GM18520 (cell line): ENCODE measurements around the gene CCDC9B.
A peak's percentile ranks its signal among the peaks of the same experiment; 100 is the strongest.

Experiments
- ATAC-seq: cut with Tn5 transposase; IDR thresholded peaks from one replicate; pipeline ENCODE4 v1.9.1; 2021; ENCODE audit not compliant: unreplicated experiment

Gene CCDC9B

DNA sequence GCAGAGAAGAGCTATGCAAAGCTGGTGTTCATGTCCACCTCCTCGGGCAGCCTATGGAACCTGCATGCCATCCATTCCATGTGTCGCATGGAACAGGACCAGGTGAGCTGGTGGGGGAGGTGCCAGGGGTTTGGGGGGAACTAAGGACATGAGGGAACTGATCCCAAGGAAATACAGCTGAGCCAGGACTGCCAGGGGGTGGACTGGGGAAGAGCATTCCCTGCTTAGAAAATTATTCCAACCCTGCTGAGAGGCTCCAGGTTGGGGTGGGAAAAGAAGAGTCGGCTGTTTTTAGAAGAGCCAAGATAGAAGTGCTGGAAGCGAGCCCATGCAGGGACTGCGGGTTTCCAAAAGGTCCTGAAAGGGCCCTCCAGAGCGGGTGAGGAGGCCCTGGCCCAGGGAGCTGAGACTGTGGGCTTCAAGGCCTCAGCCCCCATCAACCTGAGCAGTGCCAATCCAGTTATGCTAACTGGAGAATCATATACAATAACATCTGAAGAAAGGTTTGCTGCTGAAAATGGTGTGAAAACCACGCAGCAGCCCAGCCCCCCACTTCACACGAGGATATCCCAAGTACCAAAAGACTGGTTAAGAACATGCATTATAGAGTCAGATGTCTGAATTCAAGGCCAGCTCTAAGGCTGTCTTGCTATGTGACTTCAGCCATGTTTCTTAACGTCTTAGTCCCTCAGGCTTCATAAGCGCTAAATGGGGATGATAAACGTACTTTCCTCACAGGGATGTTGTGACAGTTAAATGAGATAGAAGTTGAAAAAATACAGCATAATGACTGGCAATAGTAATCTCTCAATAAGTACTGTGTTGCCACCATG is 25.1 kb upstream of the CCDC9B start:
- ATAC-seq = no peak

- ATAC-seq = no peak
Observed at GRCh38 chr15:40365016-40365415, 24.3 kb upstream of the CCDC9B start.

- ATAC-seq = no peak
Observed at GRCh38 chr15:40364251-40364650, 23.5 kb upstream of the CCDC9B start.

GRCh38 chr15:40363611-40364010 is 22.9 kb upstream of the CCDC9B start:
- ATAC-seq = no peak

DNA sequence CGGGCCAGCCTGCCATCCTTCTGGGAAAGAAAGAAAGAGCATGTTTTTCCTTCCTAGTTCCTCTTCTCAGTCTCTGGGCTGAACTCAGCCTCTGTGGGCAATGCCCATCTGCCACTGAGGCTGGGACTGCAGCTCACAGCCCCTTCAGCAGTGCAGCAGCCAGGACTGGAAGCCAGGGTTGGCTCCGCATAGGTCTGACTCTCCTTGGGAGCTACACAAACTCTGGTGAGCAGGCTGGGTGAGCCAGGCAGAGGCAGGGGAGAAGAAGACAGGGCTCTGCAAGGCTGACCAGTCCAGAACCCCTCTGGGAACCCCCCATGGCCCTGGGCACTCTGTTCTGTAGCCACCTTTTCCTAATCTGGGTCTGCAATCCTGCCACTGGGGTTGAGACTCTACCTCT is 20.9 kb upstream of the CCDC9B start:
- no peak for ATAC-seq

GRCh38 chr15:40360015-40360414 is 19.3 kb upstream of the CCDC9B start:
- ATAC-seq = no peak

- ATAC-seq = no peak
Observed at GRCh38 chr15:40358471-40359353, 18.0 kb upstream of the CCDC9B start.

- peak; percentile 67 for ATAC-seq
Observed at GRCh38 chr15:40357723-40358470, 17.2 kb upstream of the CCDC9B start, which contains the start of gene DISP2. Gene DISP2, plus strand, starts transcription at chr15:40358219. Its CDS starts 103 bp downstream, at chr15:40358322.

GRCh38 chr15:40357246-40357645 is 16.5 kb upstream of the CCDC9B start:
- ATAC-seq = no peak

DNA sequence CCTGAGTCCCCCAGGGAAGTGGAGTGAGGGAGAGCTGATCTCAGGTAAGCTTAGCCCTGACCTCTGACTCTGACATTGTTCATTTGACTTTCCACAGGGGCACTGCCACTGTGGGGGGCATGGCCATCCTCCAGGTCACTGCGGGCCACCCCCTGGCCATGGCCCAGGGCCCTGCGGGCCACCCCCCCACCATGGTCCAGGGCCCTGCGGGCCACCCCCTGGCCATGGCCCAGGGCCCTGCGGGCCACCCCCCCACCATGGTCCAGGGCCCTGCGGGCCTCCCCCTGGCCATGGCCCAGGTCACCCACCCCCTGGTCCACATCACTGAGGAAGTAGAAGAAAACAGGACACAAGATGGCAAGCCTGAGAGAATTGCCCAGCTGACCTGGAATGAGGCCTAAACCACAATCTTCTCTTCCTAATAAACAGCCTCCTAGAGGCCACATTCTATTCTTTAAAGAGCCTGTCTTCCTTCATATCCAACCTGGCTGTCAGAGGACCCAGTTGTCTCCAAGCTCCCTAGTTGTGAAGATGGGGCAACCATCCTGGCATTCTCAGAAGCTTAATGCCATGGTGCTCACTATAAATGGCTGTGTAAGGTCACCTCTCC is 15.3 kb upstream of the CCDC9B start:
- ATAC-seq = no peak

GRCh38 chr15:40354408-40355171 is 13.9 kb upstream of the CCDC9B start:
- no peak for ATAC-seq

GRCh38 chr15:40353697-40354096 is 13.0 kb upstream of the CCDC9B start:
- no peak for ATAC-seq

DNA sequence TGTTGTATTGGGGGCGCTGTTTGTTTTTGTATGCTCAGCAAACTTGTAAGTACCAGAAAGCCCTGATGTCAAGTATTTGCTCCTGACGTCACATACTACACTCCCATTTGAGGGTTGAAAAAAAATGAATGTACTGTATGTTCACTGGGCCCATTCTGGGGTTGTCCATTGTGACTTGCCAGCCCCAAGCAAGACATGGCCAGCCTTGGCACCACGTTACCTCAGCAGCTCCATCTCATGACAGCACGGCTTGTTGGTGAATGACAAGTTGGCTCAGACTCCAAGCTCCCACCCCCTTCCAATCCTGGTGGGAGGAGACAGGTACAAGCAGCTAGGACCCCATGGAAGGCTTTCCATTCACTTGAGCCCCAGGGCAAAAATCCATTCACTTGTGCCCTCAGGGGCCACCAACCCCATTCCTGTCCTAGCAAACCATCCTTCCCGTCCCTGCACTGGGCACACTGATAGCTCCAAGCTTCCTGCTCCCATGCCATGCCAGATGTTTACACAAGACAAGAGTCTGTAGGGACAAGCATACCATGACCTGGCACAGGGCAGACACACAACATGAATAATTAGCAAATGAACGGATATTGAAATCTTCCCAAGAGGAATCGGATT is 11.7 kb upstream of the CCDC9B start:
- no peak for ATAC-seq

- ATAC-seq = no peak
Observed at GRCh38 chr15:40349163-40349562, 8.4 kb upstream of the CCDC9B start.

DNA sequence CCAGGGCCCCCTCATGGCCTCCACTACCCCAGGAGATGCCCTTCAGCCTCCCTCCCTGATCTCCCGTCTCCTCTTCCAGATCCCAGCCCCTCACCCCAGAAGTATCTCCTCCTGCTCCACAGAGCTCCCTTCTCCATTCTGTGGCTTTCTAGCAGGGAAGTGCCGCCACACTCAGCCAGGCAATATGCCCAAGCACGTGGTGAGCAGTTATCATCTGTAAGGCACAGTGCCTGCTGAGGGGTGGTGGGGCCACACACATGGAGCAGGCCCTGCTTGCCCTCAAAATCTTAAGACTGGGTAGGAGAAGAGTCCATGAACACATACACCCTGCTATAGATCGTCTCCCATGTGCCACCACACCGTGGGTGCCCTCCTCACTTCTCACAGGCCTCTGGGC is 7.7 kb upstream of the CCDC9B start:
- no peak for ATAC-seq

DNA sequence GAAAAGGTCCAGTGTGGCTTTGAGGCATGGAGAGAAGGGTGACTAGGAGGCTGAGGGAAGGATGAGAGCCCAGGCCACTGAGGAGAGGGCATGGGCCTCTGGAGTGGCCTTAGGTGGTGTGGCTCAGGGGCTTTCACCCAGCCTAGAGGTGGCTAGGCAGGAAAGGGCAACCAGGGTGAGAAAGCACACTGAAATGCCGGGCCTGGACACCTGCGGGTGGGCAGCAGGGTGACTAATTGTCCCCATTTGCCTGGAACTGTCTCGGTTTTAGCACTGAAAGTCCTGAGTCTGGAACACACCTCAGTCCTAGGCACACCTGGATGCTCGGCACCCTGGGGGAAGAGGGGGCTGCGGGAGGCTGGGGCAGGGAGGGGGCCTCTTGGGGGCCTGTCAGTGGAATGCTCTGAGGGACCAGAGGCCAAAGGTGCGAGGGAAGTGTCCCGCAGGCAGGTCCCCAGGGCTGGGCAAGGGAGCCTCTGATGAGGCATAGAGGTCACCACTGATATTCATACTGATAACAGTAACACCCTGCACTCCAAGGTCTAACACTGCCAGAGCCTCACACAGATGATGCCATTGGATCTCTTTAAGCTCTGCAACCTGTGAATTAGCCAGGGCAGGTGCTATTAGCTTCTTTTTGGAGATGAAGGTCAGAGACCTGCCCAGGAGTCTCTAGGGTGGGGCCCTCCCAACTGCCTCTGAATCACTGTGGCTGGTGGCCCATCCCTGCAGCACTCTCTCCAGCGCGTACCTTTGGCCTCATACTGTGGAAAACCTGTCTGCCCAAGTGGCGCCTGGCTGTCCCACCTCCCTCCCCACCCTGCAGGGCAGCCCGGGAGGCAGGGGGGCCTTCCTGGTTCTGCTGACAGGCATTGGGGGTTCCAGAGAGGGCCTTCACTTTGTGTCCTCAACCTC is 7.1 kb upstream of the CCDC9B start:
- ATAC-seq = no peak

DNA sequence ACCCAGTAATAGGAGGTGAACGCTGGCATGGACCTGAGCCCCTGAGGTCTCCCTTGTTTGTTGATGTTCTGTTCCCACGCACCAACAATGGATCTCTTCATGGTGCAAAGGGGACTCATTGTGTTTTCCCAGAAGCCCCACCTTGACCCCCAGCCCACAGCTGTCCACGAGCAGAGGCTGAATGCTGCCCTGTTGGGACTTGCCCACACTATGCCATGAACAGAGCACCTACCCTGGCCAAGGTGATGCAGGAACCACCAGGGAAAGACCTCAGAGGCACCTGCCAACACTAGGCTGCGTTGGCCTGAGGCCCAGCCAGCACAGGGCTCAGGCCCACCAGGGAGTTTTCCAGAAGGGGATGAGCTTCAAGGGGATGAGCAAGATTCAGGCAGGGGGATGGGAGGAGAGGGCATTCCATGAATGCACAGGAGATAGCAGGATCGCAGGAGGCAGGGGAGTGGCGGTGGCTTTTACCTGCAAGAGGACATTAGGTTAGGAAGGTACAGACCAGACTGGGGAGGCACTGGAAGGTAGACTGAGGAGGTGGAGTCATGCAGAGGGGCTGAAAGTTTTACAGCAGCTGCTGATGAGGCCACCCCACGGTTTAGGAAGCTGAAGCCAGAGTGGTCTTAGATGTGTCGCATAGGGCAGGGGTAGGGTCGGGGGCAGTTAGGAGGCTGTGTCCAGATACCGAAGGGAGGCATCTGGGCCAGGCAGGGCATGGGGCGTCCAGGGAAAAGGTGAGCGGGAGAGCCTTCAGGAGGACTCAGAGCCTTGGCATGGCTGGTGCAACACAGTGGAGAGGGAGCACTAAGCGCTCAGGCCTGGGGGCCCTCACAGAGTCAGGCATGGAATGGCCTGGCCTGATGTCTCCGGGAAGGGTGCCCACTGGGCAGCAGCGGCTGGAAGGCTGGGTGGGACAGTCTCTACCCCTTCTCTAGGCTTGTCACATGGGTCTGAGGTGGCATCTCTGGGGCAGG is 6.1 kb upstream of the CCDC9B start:
- no peak for ATAC-seq
